Keratinocyte (primary cell): ENCODE measurements around the gene MTCL1.

Experiments
- EZH2 ChIP-seq: IDR thresholded peaks from one replicate; pipeline ENCODE4 v1.6.1; 2012; ENCODE audit warnings: inconsistent platforms, mild to moderate bottlenecking, low read length, moderate library complexity
- TF ChIP-seq, protein P1 (sequence below), 3 experiments: IDR thresholded peaks in 1 of 3; conservative IDR thresholded peaks in 1 of 3; optimal IDR thresholded peaks in 1 of 3; 2 replicates in 2 of 3; 3 replicates in 1 of 3; pipeline versions ENCODE3 to v1.5.1; 2011; ENCODE audit warnings: low read length in 3 of 3, mild to moderate bottlenecking in 3 of 3, moderate library complexity in 2 of 3, control low read depth in 1 of 3, inconsistent platforms in 1 of 3; ENCODE audit not compliant: insufficient read depth in 2 of 3; ENCODE audit errors: extremely low read depth in 1 of 3

DNA sequence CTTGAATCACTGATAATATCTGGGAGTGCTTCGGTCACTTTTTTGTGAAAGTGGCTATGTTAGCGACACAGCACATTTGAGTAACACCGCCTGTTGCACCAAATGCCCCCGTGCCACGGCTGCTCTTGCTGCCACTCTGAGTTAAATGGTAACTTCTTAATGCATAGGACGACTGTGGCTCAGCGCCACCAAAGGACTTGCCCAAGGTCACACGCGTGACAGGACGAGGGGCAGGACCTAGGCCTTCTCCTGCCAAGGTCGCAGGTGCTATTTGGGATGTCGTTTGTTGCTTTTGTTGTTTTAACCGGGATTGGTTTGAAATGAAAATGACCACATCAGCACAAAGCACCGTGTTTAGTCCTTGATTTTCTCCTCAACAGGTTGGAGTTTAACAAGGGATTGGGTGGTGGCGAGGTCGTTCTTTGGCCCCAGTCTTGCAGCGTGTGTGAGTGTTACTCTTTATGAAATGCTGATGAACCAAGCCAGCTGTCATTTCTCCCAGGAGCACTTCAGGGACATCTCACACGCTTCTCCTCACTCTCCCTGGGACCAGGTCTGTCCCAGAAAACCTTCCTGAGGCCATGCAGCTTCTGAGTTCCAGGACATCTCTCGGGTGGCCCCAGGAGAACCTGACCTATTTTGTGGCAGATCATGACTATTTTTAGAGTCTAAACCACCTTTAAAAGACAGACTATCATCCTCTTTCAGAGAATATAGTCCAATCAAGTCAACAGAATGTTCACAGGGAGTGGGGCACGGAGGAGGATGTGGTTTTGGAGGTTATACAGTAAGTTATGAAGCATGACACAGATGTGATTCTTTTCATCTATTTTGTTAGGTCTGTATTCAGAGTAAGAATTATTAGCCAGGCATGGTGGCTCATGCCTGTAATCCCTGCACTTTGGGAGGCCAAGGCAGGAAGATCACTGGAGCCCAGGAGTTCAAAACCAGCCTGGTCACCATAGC lies 49.9 kb downstream of the MTCL1 start:
- TF ChIP-seq, protein P1, sequence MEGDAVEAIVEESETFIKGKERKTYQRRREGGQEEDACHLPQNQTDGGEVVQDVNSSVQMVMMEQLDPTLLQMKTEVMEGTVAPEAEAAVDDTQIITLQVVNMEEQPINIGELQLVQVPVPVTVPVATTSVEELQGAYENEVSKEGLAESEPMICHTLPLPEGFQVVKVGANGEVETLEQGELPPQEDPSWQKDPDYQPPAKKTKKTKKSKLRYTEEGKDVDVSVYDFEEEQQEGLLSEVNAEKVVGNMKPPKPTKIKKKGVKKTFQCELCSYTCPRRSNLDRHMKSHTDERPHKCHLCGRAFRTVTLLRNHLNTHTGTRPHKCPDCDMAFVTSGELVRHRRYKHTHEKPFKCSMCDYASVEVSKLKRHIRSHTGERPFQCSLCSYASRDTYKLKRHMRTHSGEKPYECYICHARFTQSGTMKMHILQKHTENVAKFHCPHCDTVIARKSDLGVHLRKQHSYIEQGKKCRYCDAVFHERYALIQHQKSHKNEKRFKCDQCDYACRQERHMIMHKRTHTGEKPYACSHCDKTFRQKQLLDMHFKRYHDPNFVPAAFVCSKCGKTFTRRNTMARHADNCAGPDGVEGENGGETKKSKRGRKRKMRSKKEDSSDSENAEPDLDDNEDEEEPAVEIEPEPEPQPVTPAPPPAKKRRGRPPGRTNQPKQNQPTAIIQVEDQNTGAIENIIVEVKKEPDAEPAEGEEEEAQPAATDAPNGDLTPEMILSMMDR (optimal IDR thresholded peaks at IDR 0.05 in 1 of 3, IDR thresholded peaks at IDR 0.05 in 1 of 3, conservative IDR thresholded peaks at IDR 0.05 in 1 of 3; ENCODE audit: extremely low read depth in 1 of 3, insufficient read depth in 2 of 3, low read length in 3 of 3) = no peak
- no peak for TF ChIP-seq EZH2
